KBM-7 (cell line): ENCODE results near the gene ASCL3.
"Not testable (repeated sequence)": the region's sequence is repeated elsewhere in the genome, so short reads cannot be mapped to it uniquely, and the experiment has no call there.

Experiments
- DNase-seq: peaks from one replicate; pipeline ENCODE4 v3.0.0-alpha.2; 2015
- in situ Hi-C: fragments of 300-500 bp; cut with MboI; formaldehyde crosslinking; loops from 2 replicates; pipeline ENCODE4 v1.14.3; 2020; ENCODE audit warnings: low sequenced_read_pairs, low pct_unique_long_range_greater_than_20kb, mixed read lengths

The ASCL3 gene

GRCh38 chr11:8942518-8943066, at the start of gene ASCL3:
Gene ASCL3 (minus strand): TSS chr11:8943016. CDS start chr11:8938161, 4,855 bp downstream.
- in situ Hi-C loops = no loop called here
- no peak for DNase-seq

- in situ Hi-C loops = no loop called here
- DNase-seq = no peak
Measured at GRCh38 chr11:8989453-8989852, 46.6 kb upstream of the ASCL3 start.

GRCh38 chr11:8988329-8989234, 45.8 kb upstream of the ASCL3 start:
- no peak for DNase-seq
- in situ Hi-C loops = no loop called here

GRCh38 chr11:8987446-8987845, 44.6 kb upstream of the ASCL3 start:
- DNase-seq = no peak
- in situ Hi-C loops = no loop called here

GRCh38 chr11:8986772-8987171, 44.0 kb upstream of the ASCL3 start:
- in situ Hi-C loops, DNase-seq: not testable (repeated sequence)

GRCh38 chr11:8985462-8985861, 42.6 kb upstream of the ASCL3 start:
- DNase-seq = no peak
- in situ Hi-C loops = no loop called here

- no peak for DNase-seq
- in situ Hi-C loops = no loop called here
Measured at GRCh38 chr11:8983552-8983951, 40.7 kb upstream of the ASCL3 start.

GRCh38 chr11:8980485-8980884, 37.7 kb upstream of the ASCL3 start:
- in situ Hi-C loops = no loop called here
- DNase-seq = no peak

- in situ Hi-C loops, DNase-seq: not testable (repeated sequence)
Measured at GRCh38 chr11:8979365-8979764, 36.5 kb upstream of the ASCL3 start.

- in situ Hi-C loops = no loop called here
- peak; percentile 25 for DNase-seq
Measured at GRCh38 chr11:8973121-8973520, 30.3 kb upstream of the ASCL3 start.

- in situ Hi-C loops = no loop called here
- DNase-seq = no peak
Measured at GRCh38 chr11:8971924-8972316, 29.1 kb upstream of the ASCL3 start.

GRCh38 chr11:8971196-8971923, 28.5 kb upstream of the ASCL3 start:
- DNase-seq = no peak
- in situ Hi-C loops = no loop called here

GRCh38 chr11:8967184-8967583, 24.4 kb upstream of the ASCL3 start:
- DNase-seq = no peak
- in situ Hi-C loops = no loop called here

GRCh38 chr11:8964324-8965320, 21.8 kb upstream of the ASCL3 start, which contains the start of gene TMEM9B:
Gene TMEM9B (minus strand): TSS chr11:8964442. CDS start chr11:8964313, 129 bp downstream.
- in situ Hi-C loops = no loop called here
- peak; percentile 91 for DNase-seq

GRCh38 chr11:8963569-8964323, 20.9 kb upstream of the ASCL3 start:
- DNase-seq = peak; percentile 10

GRCh38 chr11:8962841-8963240, 20.0 kb upstream of the ASCL3 start:
- DNase-seq = no peak
- in situ Hi-C loops = no loop called here

More at GRCh38 chr11:8963569-8964323, 20.9 kb upstream of the ASCL3 start:
- in situ Hi-C loops = no loop called here

GRCh38 chr11:8961401-8961800, 18.6 kb upstream of the ASCL3 start:
- in situ Hi-C loops = no loop called here
- no peak for DNase-seq

GRCh38 chr11:8959546-8960166, 16.8 kb upstream of the ASCL3 start:
- in situ Hi-C loops = no loop called here

More at GRCh38 chr11:8959546-8960166, 16.8 kb upstream of the ASCL3 start:
- peak; percentile 75 for DNase-seq
